GM04504 (cell line): Measurements from ENCODE around the gene PIGU.

Source experiments
- DNase-seq: peaks from one replicate; pipeline ENCODE4 v3.0.0-alpha.2; 2012; ENCODE audit warnings: low read depth

The PIGU gene

DNA sequence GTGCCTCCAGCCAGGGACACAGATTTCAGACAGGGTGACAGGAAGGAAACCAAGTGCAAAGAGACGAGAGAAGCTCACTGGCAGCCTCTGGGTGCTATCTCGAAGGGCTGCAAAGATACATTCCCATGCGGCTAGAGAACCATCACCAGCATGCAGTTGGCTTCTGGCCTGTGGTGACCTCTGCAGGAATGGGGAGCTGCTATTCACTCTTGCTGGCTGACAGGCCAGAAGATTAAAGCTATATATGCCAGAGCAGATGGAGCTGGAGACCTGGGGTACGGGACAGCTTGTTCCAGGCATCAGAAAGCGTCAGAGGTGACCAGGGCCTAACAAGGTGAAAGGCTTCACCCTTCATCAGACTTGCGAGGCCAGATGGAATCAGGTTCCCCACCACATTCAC lies 98.4 kb downstream of the PIGU start:
- no peak for DNase-seq

DNA sequence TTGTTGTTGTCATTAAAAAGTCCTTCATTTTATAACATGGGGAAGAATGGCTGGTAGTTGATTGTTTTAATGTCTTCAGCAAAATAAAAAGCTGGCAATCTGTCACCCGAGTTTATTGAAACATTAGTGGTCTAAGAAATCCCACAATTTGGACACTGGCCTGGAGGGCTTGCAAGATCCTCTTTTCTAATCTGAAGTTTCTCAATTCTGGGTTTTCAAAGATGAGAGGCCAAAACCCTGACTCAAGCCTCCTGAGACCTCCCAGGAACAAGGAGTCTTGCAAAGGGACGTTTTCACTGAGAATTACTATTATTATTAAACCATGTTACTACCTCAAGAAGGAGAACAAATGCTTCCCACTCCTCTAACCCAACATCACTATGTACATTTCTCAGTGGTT lies 98.9 kb downstream of the PIGU start:
- DNase-seq: no peak

DNA sequence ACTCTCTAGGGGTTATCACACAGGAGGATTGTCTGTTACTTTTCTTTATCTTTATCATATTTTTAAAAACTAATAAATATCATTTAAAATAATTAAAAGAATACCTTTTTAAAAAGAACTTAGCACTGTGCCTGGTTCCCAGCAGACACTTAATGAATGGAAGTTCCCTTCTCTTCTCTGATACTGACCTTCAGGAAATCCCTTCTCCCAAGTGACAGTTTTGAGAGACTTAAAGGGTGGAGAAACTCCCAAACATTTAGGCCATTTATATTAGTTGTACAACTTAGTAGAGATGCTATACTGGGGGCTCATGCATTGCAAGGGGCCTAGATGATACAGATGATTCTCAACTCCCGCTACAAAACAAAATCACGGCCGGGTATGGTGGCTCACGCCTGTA lies 99.8 kb downstream of the PIGU start:
- DNase-seq: no peak

- no peak for DNase-seq
These were observed 101.1 kb downstream of the PIGU start for GRCh38 chr20:34575756-34576155.

DNA sequence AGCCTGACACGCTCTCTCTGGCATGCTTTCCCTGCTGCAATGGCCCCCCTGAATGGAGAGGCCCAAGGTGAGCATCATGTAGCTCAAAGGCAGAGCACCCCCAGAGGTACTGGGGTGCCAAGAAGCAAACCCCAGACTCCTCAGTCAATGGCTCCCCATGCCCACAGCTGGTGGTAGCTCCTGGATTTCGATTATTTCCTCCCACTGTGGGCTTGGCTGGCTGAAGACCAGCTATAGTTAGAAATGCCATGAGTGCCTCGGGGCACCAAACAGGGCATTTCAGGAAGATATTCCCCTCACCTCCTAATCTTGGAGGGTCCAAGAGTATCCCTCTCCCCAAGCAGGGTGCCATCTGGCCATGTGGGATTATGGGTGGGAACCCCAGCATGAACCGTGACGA lies 101.6 kb downstream of the PIGU start:
- no peak for DNase-seq

GRCh38 chr20:34574861-34575260 lies 102.0 kb downstream of the PIGU start:
- DNase-seq: no peak

DNA sequence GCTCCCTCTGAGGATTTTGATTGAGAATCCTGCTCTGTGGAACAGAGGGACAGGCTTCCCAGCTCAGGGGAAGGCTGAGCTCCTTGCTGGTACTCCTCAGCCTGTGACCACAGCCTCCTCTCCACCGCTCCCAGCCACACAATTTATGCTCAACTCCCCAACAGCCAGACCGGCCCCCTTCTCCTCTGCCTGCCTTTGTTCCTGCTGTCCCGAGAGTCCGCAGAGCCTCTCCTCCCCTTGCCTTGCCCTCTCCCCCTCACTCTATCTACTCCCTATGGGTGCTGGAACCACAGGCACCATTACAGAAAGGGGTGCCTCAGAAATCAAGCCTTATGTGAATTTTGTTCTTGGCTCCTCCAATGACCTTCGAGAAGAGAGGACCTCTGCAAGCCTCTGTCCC lies 102.5 kb downstream of the PIGU start:
- no peak for DNase-seq

- DNase-seq: no peak
These were observed 103.2 kb downstream of the PIGU start for GRCh38 chr20:34573541-34574300.

- DNase-seq: no peak
These were observed 105.1 kb downstream of the PIGU start for GRCh38 chr20:34571753-34572152.

GRCh38 chr20:34570859-34571306 lies 106.0 kb downstream of the PIGU start:
- peak; percentile 33 for DNase-seq

DNA sequence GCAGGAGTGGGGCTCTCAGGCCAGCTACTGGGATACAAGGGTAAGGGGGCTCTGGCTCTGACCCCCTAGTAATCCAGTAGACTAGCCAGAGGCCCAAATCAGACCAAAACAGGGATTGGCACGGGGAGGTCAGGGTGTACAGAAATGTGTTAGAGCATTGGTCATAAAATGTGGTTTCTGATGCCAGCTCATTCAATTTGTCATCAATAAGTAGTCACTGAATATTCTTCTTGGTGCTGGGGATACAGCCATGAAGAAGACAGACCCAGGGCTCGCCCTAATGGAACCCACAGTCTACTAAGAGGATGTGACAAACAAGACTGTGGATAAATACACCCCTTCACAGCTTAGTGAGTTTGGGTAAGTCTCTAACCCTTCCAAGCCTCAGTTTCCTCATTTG lies 107.3 kb downstream of the PIGU start:
- no peak for DNase-seq

GRCh38 chr20:34567892-34568865 lies 108.7 kb downstream of the PIGU start:
- no peak for DNase-seq

GRCh38 chr20:34566978-34567891 lies 109.7 kb downstream of the PIGU start:
- no peak for DNase-seq

DNA sequence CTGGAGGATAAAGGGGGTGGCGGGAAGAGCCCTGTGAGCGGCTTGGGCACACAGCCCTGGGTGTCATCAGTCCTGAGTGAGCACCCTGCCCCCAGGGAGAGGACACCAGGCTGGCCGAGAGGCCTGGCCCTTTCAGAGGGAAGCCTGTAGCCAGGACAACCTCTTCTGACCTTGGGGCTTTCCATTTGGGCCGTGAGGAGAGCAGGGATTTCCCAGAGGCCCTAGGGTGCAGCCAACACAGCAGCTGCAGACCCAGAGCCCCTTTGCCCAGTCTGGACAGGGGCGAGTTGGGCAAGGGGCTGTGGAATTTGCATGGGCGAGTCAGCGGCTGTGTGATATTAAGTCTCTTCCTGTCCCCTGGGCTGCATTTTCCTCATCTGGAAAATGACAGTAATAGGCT lies 112.1 kb downstream of the PIGU start:
- no peak for DNase-seq

DNA sequence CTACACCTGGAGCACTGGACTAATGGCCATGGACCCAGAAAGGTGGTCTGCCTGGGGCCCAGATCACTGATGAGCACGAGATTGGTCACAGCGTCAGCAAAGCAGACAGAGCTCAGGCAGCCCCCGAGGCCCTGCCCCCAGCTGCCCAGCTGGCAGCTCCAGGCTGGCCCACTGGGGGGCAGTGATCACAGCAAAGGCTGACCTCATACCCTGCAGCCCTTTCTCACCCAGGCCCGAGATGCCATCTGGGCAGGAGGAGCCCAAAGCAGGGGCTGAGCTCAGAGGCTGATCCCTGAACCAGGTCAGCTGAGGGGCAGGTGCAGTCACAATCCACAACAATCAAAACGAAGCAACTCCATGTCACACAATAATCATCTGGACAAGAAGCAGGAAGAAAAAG lies 114.3 kb downstream of the PIGU start:
- DNase-seq: no peak

DNA sequence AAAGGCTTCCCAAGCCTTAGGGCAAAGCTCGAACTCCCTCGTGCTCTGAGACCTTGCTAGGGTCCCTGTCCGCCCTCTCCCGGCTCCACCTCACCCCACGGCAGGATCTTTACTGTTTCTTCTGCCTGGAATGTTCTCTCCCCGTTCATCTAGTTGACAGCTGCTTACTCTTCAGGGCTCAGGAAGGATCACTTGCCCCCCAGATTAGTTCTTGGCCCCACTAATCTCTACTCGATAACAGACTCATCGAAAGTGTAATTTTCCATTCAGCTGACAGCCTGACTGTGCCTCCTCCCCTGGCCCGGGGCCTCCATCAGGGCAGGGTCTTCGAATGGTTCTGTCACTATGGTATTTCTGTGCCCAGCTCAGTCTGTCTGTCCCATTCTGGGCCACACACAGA lies 115.2 kb downstream of the PIGU start:
- no peak for DNase-seq

- no peak for DNase-seq
These were observed 116.3 kb downstream of the PIGU start for GRCh38 chr20:34560614-34561013.

DNA sequence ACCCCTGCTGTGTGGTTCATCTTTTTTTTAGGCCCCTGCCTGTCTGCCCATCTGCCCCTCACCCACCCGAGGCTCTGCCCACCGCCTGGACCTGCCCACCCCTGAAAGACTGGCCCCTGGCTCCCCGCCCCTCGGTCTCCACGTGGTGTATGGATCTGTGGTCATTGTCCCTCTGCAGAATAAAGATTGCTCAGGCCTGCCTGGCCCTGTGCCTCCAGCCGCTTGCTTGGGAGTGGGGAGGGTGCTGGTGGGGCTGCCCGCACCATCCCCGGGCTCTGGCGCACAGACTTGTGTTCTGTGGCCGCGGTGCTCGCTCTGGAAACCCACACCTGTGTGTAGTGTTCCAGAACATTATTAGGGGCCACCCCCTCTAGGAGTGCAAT lies 116.8 kb downstream of the PIGU start:
- no peak for DNase-seq

- DNase-seq: no peak
These were observed 117.4 kb downstream of the PIGU start for GRCh38 chr20:34559311-34560140.

DNA sequence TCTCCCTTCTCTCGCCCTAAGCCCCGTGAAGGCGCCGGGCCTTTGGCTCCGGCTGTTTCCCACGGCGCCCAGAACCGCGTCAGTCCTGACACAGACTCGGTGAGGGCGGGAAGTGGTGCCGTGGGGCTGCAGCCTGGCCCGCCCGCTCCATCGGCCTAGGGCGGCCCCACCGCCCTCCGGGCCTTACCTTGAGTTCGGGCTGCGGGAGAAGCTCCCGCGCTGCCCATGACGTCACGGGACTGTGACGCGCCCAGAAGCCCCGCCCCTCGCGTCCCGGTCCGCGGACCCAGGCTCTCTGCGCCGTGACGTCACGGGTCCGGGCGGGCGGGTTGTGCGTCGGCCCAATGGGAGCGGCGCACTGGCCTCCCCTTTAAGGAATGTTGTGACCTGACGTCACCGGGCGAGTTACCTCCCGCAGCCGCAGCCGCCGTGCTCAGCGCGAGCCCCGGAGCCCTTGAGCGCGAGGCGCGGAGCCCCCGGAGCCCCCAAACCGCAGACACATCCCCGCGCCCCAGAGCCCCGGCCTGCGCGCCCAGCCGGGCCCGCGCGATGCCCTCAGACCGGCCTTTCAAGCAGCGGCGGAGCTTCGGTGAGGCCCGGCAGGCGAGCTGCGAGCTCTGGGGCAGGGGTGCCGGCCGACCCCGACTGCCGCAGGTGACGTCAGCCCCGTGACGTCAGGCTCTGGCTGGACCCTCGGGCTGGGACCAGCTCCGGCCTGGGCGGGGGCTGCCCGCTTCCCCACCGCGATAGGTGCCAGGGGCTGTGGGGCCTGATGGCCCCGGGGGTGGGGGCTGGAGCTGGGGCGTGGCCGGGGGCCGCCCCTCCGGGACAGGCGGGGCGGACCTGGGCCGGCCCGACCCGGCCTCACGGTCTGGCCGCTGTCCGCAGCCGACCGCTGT lies 118.3 kb downstream of the PIGU start, which contains the start of gene MAP1LC3A:
MAP1LC3A (plus strand) TSS at position 399 of the 899 bp plus-strand sequence; CDS start at position 550, 151 bp downstream.
- DNase-seq: peak; percentile 85
